Naive thymus-derived CD4-positive, alpha-beta T cell (primary cell): ENCODE data around the gene PPFIA4. TPM values are rescaled to one million over a fixed set of nuclear protein-coding genes. Genes with fewer than 3 reads are reported as not detected.
A peak's percentile ranks its signal among the peaks of the same experiment; 100 is the strongest.

Experiments
- ATAC-seq: fragments of 150-1000 bp; cut with Tn5 transposase; 2 replicates; pipeline ENCODE4 v1.10.0; 2021; ENCODE audit warnings: mild to moderate bottlenecking, moderate library complexity
- CTCF ChIA-PET: fragments of 350-600 bp; sonication (Branson Sonifier 250); formaldehyde crosslinking; loops from one replicate; lab custom pipeline; 2021; ENCODE audit warnings: antibody characterized with exemption; lab: Charles Lee
- POLR2A ChIA-PET: fragments of 350-600 bp; sonication (Branson Sonifier 250); formaldehyde crosslinking; loops from one replicate; lab custom pipeline; 2021; ENCODE audit warnings: antibody characterized with exemption, inconsistent platforms; lab: Charles Lee
- DNase-seq, 9 donors: peaks; one replicate each; pipeline versions ENCODE4 v3.0.0 to v3.0.0-alpha.2; 2020 to 2022; ENCODE audit warnings: mixed read lengths in 1 of 9
- H3K27ac ChIP-seq: one replicate; pipeline ENCODE4 v1.7.0; 2013; ENCODE audit warnings: mild to moderate bottlenecking, low read depth, low read length, moderate library complexity
- H3K27me3 ChIP-seq, 2 donors: one replicate each; pipeline ENCODE4 v1.7.0; 2013; ENCODE audit warnings: low read length in 2 of 2, mild to moderate bottlenecking in 2 of 2, moderate library complexity in 2 of 2; ENCODE audit not compliant: control insufficient read depth in 2 of 2, insufficient read depth in 2 of 2
- H3K36me3 ChIP-seq, 3 experiments: 1 replicate in 2 of 3; 2 replicates in 1 of 3; pipeline ENCODE4 v1.7.0; 2013; ENCODE audit warnings: low read length in 3 of 3, mild to moderate bottlenecking in 3 of 3, moderate library complexity in 1 of 3; ENCODE audit not compliant: insufficient read depth in 3 of 3, control insufficient read depth in 2 of 3
- H3K4me1 ChIP-seq, 2 donors: one replicate each; pipeline ENCODE4 v1.7.0; 2013; ENCODE audit warnings: low read length in 2 of 2, mild to moderate bottlenecking in 2 of 2, moderate library complexity in 1 of 2; ENCODE audit not compliant: control insufficient read depth in 2 of 2, insufficient read depth in 2 of 2
- H3K4me3 ChIP-seq: 2 replicates; pipeline ENCODE4 v1.7.0; 2013; ENCODE audit warnings: mild to moderate bottlenecking, low read length
- H3K9me3 ChIP-seq, 3 experiments: 1 replicate in 2 of 3; 2 replicates in 1 of 3; pipeline ENCODE4 v1.7.0; 2013; ENCODE audit warnings: low read length in 3 of 3; ENCODE audit not compliant: control insufficient read depth in 2 of 3
- H3K27ac Mint-ChIP-seq, 9 donors: one replicate each; pipeline ENCODE4 v1.8.0; 2020 to 2022; ENCODE audit warnings: mixed read lengths in 9 of 9, mild to moderate bottlenecking in 8 of 9, moderate library complexity in 5 of 9, inconsistent platforms in 2 of 9
- H3K27me3 Mint-ChIP-seq, 5 donors: one replicate each; pipeline ENCODE4 v1.8.0; 2021 to 2022; ENCODE audit warnings: mixed read lengths in 5 of 5, mild to moderate bottlenecking in 1 of 5
- H3K36me3 Mint-ChIP-seq, 5 donors: one replicate each; pipeline ENCODE4 v1.8.0; 2020 to 2022; ENCODE audit warnings: mixed read lengths in 5 of 5, mild to moderate bottlenecking in 3 of 5, inconsistent platforms in 1 of 5
- H3K4me1 Mint-ChIP-seq, 7 donors: one replicate each; pipeline ENCODE4 v1.8.0; 2020 to 2022; ENCODE audit warnings: mixed read lengths in 7 of 7, mild to moderate bottlenecking in 3 of 7, inconsistent platforms in 1 of 7
- H3K4me3 Mint-ChIP-seq, 10 donors: one replicate each; pipeline ENCODE4 v1.8.0; 2020 to 2022; ENCODE audit warnings: mild to moderate bottlenecking in 10 of 10, mixed read lengths in 10 of 10, moderate library complexity in 6 of 10, inconsistent platforms in 2 of 10
- H3K9me3 Mint-ChIP-seq, 11 donors: one replicate each; pipeline ENCODE4 v1.8.0; 2020 to 2022; ENCODE audit warnings: mixed read lengths in 11 of 11, mild to moderate bottlenecking in 4 of 11, inconsistent platforms in 1 of 11, moderate library complexity in 1 of 11
- intact Hi-C, 2 donors: fragments of 100-400 bp; cut with micrococcal nuclease; formaldehyde crosslinking; loops; one replicate each; pipeline ENCODE4 v1.15.1; 2023
- polyA plus RNA-seq, 2 donors: library from polyadenylated mRNA; unstranded; fragments of 300-500 nt; fragmentation: Illumina TruSeq; gene quantifications; one replicate each; pipeline ENCODE4 v1.2.3, GENCODE V29; 2021
- total RNA-seq, 6 experiments: library from RNA in 5 of 6; stranded (reverse) in 5 of 6; gene quantifications; 1 replicate in 5 of 6; 2 replicates in 1 of 6; pipeline ENCODE4 v1.2.3 and lab custom pipeline; 2021 to 2026

The PPFIA4 gene
- total and polyA plus RNA-seq, 7 experiments from 2014 or later, result 0.40 to 45.5 (median 2.4) TPM; not detected in 2

DNA sequence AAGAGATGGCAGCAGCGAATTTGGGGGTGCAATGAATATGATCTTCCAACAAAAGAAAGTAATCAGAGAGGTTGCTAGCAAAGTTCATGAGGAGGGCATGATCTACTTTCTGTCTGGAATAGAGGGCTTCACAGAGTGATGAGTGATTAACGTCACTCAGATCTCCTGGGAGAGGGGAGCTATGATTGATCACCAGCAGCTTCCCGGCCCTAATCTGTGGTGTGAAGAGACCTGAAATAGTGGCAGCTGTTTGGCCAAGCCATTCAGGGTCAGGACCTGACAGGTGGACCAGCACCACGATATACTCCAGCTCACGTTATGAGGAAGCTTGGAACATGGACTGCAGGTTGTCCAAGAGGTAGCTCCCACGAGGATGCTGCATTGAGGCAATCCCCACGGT, 39.0 kb upstream of the PPFIA4 start:
- no peak overlapping the region for H3K27ac Mint-ChIP-seq
- DNase-seq (no peak), ATAC-seq (no peak)
- peaks cover 8 to 34% (median 10%) of the 10 kb centered on the region in 5 donors for H3K27me3 Mint-ChIP-seq
- H3K9me3 Mint-ChIP-seq, result peaks cover 0 to 7% (median 0%) of the 10 kb centered on the region in 11 donors
- intact Hi-C loops, result no loop called here
- peaks cover 0 to 8% (median 0%) of the 10 kb centered on the region in 5 donors for H3K36me3 Mint-ChIP-seq
- H3K4me1 ChIP-seq, result no peaks in the 10 kb centered on the region
- POLR2A ChIA-PET, result interaction anchor here (0.8 kb wide), 1 partner anchor 19 kb away, joined by 3 read pairs; no protein-coding TSS in a partner anchor
- no peaks in the 10 kb centered on the region for H3K27me3 ChIP-seq
- CTCF ChIA-PET, result interaction anchor here (0.6 kb wide), 1 partner anchor 27 kb away, joined by 4 read pairs; no protein-coding TSS in a partner anchor
- H3K4me3 Mint-ChIP-seq, result no peak overlapping the region
- H3K4me1 Mint-ChIP-seq, result peaks cover 0 to 4% (median 0%) of the 10 kb centered on the region in 7 donors
- no peak overlapping the region for H3K27ac ChIP-seq
- no peaks in the 10 kb centered on the region for H3K36me3 ChIP-seq
- no peaks in the 10 kb centered on the region for H3K9me3 ChIP-seq
- H3K4me3 ChIP-seq, result no peak overlapping the region

DNA sequence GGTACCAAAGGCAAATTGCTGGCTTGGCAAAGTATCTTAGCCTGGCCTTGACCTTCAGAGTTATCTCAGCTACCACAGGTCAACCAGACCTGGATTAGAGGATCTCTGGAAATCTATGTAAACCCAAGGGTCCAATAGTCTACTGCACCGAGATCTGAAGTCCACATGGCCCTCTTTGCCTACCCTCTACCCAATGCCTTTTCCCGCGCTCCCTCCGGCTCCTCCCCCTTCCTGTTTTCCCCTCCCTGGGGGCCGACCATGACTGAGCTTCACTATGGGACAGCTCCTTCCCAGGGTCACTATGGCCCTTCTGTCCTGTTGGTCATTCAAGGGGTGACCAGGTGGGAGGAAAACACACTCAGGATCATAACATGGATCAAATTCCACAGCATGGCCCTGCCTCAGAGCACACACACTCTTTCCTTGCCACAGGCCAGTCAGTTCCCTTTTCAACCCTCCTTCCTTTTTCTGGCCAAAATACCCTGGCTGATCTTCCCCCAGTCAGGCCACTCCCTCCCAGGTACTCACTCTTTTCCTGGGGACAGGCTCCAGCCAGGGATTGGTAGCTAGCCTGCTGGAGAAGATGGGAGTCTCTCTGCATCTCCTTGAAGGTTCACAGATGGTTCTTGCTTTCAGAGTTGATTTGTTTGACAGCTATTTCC, 38.2 kb upstream of the PPFIA4 start:
- POLR2A ChIA-PET, result no interaction called here
- CTCF ChIA-PET, result interaction anchor here (0.6 kb wide), 1 partner anchor 27 kb away, joined by 4 read pairs; no protein-coding TSS in a partner anchor
- no peaks in the 10 kb centered on the region for H3K9me3 ChIP-seq
- DNase-seq (no peak), ATAC-seq (no peak)
- Mint-ChIP-seq H3K4me1 (peaks cover 0 to 4% (median 0%) of the 10 kb centered on the region in 7 donors), H3K27ac (no peak overlapping the region), H3K9me3 (peaks cover 0 to 7% (median 0%) of the 10 kb centered on the region in 11 donors), H3K27me3 (peaks cover 10 to 40% (median 14%) of the 10 kb centered on the region in 5 donors), H3K4me3 (no peak overlapping the region), H3K36me3 (peaks cover 0 to 8% (median 0%) of the 10 kb centered on the region in 5 donors)
- peaks cover 0 to 1% of the 10 kb centered on the region in 2 donors for H3K27me3 ChIP-seq
- no peak overlapping the region for H3K27ac ChIP-seq
- H3K36me3 ChIP-seq, result no peaks in the 10 kb centered on the region
- no peak overlapping the region for H3K4me3 ChIP-seq
- no peaks in the 10 kb centered on the region for H3K4me1 ChIP-seq
- intact Hi-C loops, result no loop called here

DNA sequence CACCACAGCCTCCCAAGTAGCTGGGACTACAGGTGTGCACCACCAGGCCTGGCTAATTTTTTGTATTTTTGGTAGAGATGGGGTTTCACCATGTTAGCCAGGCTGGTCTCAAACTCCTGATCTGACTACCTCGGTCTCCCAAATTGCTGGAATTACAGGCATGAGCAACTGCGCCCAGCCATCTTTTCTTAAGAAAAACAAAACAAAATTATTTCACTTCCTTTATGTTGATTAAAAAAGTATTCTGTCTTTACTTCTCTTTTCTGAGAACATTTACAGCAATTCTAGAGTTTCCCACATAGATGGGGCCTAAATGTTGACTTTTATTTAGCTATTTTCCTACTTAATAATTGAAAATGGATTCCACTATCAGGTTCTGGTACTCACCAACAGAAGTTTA, 36.4 kb upstream of the PPFIA4 start:
- Mint-ChIP-seq H3K27ac (no peak overlapping the region), H3K4me3 (no peak overlapping the region), H3K27me3 (peaks cover 10 to 54% (median 31%) of the 10 kb centered on the region in 5 donors), H3K36me3 (peaks cover 0 to 8% (median 0%) of the 10 kb centered on the region in 5 donors), H3K4me1 (peaks cover 0 to 4% (median 0%) of the 10 kb centered on the region in 7 donors), H3K9me3 (peaks cover 0 to 7% (median 0%) of the 10 kb centered on the region in 11 donors)
- DNase-seq, result no peak
- no peaks in the 10 kb centered on the region for H3K36me3 ChIP-seq
- H3K27me3 ChIP-seq, result peaks cover 0 to 2% of the 10 kb centered on the region in 2 donors
- no peak overlapping the region for H3K27ac ChIP-seq
- ATAC-seq, result no peak
- CTCF ChIA-PET, result no interaction called here
- H3K9me3 ChIP-seq, result no peaks in the 10 kb centered on the region
- POLR2A ChIA-PET, result interaction anchor here (0.6 kb wide), 1 partner anchor 11 kb away, joined by 3 read pairs; no protein-coding TSS in a partner anchor
- no peaks in the 10 kb centered on the region for H3K4me1 ChIP-seq
- intact Hi-C loops, result no loop called here
- no peak overlapping the region for H3K4me3 ChIP-seq

DNA sequence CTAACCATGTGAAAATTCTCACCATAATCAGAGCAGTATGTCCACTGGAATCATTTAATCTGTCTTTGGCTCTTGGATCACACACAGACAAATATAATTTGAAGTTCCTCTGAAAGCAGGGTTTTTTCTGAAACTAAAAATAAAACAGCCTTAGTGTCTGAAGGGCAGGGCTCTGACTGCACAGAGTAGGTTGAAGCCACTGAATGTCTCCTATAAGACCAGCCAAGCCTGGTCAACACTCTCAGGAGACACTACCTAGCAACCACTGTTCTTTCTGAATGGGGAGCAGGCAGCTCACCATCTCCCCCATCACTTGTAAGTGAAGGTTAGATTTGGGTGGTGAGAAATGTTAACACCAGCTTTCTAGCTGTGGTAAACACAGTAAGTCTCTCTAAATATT, 35.2 kb upstream of the PPFIA4 start:
- no peak for DNase-seq
- ChIA-PET POLR2A (interaction anchor here (1.2 kb wide), 1 partner anchor 16 kb away, joined by 4 read pairs; no protein-coding TSS in a partner anchor), CTCF (interaction anchor here (0.6 kb wide), 1 partner anchor 91 kb away, joined by 3 read pairs; no protein-coding TSS in a partner anchor)
- Histone ChIP-seq H3K9me3 (no peaks in the 10 kb centered on the region), H3K36me3 (no peaks in the 10 kb centered on the region), H3K4me3 (no peak overlapping the region), H3K27ac (no peak overlapping the region), H3K27me3 (peaks cover 0 to 2% of the 10 kb centered on the region in 2 donors), H3K4me1 (no peaks in the 10 kb centered on the region)
- Mint-ChIP-seq H3K4me3 (no peak overlapping the region), H3K27ac (no peak overlapping the region), H3K4me1 (peaks cover 0 to 4% (median 0%) of the 10 kb centered on the region in 7 donors), H3K27me3 (peaks cover 22 to 63% (median 41%) of the 10 kb centered on the region in 5 donors), H3K9me3 (peaks cover 0 to 7% (median 0%) of the 10 kb centered on the region in 11 donors), H3K36me3 (peaks cover 0 to 8% (median 0%) of the 10 kb centered on the region in 5 donors)
- intact Hi-C loops, result no loop called here
- ATAC-seq, result no peak

DNA sequence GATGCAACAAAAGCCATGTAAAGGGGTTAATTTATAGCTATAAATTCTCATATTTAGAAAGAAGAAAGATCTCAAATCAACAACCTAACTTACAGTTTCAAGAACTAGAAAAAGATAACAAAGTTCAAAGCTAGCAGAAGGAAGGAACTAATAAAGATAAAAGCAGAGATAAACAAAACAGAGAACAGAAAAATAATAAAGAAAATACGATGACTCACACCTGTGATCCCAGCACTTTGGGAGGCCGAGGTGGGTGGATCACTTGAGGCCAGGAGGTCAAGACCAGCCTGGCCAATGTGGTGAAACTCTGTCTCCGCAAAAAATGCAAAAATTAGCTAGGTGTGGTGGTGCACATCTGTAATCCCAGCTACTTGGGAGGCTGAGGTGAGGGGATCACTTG, 31.5 kb upstream of the PPFIA4 start:
- H3K4me1 Mint-ChIP-seq, result peaks cover 3 to 8% (median 6%) of the 10 kb centered on the region in 7 donors
- ATAC-seq (no peak), DNase-seq (no peak)
- Histone ChIP-seq H3K9me3 (no peaks in the 10 kb centered on the region), H3K4me3 (no peak overlapping the region), H3K27me3 (peaks cover 0 to 2% of the 10 kb centered on the region in 2 donors), H3K4me1 (no peaks in the 10 kb centered on the region), H3K36me3 (no peaks in the 10 kb centered on the region), H3K27ac (no peak overlapping the region)
- no peak overlapping the region for H3K27ac Mint-ChIP-seq
- CTCF ChIA-PET, result interaction anchor here (2.5 kb wide), 1 partner anchor 244 kb away, joined by 8 read pairs; no protein-coding TSS in a partner anchor
- intact Hi-C loops, result loop anchor here (5.0 kb wide), 4 partner anchors 187 to 532 kb away; partner anchors contain the start of gene KDM5B (in 1 of the 2)
- H3K27me3 Mint-ChIP-seq, result peaks cover 38 to 74% (median 42%) of the 10 kb centered on the region in 5 donors
- H3K4me3 Mint-ChIP-seq, result no peak overlapping the region
- POLR2A ChIA-PET, result no interaction called here
- H3K36me3 Mint-ChIP-seq, result peaks cover 0 to 8% (median 0%) of the 10 kb centered on the region in 5 donors
- H3K9me3 Mint-ChIP-seq, result peaks cover 0 to 7% (median 0%) of the 10 kb centered on the region in 11 donors

DNA sequence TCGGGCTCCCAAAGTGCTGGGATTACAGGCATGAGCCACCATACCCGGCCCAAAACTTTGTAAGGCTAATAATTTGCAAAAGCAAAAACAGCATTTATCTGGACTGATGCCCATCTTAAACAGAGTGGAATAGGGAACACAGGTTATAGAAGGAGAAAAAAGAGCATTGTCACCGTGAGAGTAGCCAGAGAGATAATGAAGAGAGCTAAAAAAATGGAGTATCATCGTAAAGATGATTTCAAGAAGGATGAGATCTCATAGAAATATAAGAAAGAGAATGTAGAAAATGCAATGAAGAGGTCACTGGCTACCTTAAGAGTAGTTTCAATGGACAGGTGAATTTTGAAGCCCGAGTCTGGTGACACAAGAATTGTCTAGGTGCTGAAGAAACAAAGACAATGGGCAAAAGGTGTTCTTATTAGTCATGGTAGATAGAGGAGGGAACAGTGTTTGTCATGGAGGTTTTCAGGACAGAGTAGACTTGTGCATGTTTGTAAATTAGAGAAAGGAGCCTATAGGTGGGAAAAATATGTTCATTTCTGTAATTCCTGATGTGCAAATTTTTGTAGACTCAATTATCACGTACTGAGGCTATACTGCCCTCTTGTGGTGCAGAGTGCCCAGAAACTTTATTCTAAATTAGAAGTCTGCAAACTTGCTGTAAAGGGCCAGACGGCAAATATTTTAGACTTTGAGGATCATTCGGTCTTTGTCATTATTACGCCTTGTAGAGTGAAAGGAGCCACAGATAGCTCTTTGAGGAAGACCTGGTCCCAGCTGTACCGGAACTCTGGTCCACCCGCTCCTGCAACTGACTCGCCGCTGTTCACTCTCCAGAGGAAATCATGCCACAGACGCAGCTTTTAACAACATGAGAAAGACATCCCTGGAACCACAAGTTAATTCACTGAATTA, 27.2 kb upstream of the PPFIA4 start:
- Mint-ChIP-seq H3K36me3 (no peaks in the 10 kb centered on the region), H3K4me1 (peaks cover 3 to 10% (median 6%) of the 10 kb centered on the region in 7 donors), H3K9me3 (no peaks in the 10 kb centered on the region), H3K27ac (peak overlapping the region in 4 of 9 donors; percentile 23 to 70 (median 52)), H3K27me3 (peaks cover 24 to 40% (median 28%) of the 10 kb centered on the region in 5 donors), H3K4me3 (peak overlapping the region in 7 of 10 donors; percentile 44 to 75 (median 56))
- intact Hi-C loops, result loop anchor here (1.0 to 5.0 kb wide), 9 partner anchors 8 to 537 kb away; partner anchors contain the start of genes KDM5B (in 1 of the 2), KLHL12 (in 1 of the 2), RABIF (in 1 of the 2) and TMEM183A (in 1 of the 2)
- DNase-seq (peak; percentile 18 to 74 (median 63)), ATAC-seq (peak; percentile 89)
- ChIA-PET CTCF (interaction anchor here (0.7 to 2.0 kb wide), 7 partner anchors 18 to 1950 kb away, joined by 3 to 10 read pairs (median 4); partner anchors contain the start of gene KLHL12), POLR2A (interaction anchor here (0.7 to 1.5 kb wide), 4 partner anchors 31 to 74 kb away, joined by 3 to 6 read pairs (median 4); partner anchors contain the start of gene KLHL12)
- H3K4me1 ChIP-seq, result no peaks in the 10 kb centered on the region
- no peak overlapping the region for H3K27ac ChIP-seq
- H3K27me3 ChIP-seq, result no peaks in the 10 kb centered on the region
- H3K9me3 ChIP-seq, result no peaks in the 10 kb centered on the region
- H3K4me3 ChIP-seq, result no peak overlapping the region
- H3K36me3 ChIP-seq, result no peaks in the 10 kb centered on the region
